Spleen (tissue), 11 donors: ENCODE data around the gene NSL1. TPM values are rescaled to one million over a fixed set of nuclear protein-coding genes. Genes with fewer than 3 reads are reported as not detected.

ENCODE experiments used
- DNase-seq: peaks from one replicate; pipeline ENCODE4 v3.0.0-alpha.2; 2020
- H3K27ac ChIP-seq, 8 donors: fragments of 200-600 bp; sonication (generic) in 7 of 8; 1 replicate in 4 of 8; 2 replicates in 4 of 8; pipeline versions ENCODE4 v1.5.0 to v1.8.0; 2016 to 2021; ENCODE audit warnings: inconsistent platforms in 4 of 8, mild to moderate bottlenecking in 4 of 8, moderate library complexity in 1 of 8
- H3K27me3 ChIP-seq, 7 donors: fragments of 200-600 bp; sonication (generic) in 6 of 7; replicated peaks in 1 of 7; 1 replicate in 4 of 7; 2 replicates in 3 of 7; pipeline versions ENCODE4 v1.5.0 to v1.8.0; 2016 to 2021; ENCODE audit warnings: inconsistent platforms in 3 of 7, mild to moderate bottlenecking in 1 of 7
- H3K36me3 ChIP-seq, 6 donors: fragments of 200-600 bp; sonication (generic) in 5 of 6; 1 replicate in 4 of 6; 2 replicates in 2 of 6; pipeline versions ENCODE4 v1.5.0 to v1.8.0; 2016 to 2021; ENCODE audit warnings: inconsistent platforms in 2 of 6
- H3K4me1 ChIP-seq, 6 donors: fragments of 200-600 bp; sonication (generic) in 5 of 6; 1 replicate in 3 of 6; 2 replicates in 3 of 6; pipeline versions ENCODE4 v1.5.0 to v1.8.0; 2016 to 2021; ENCODE audit warnings: inconsistent platforms in 3 of 6
- H3K4me3 ChIP-seq, 8 donors: fragments of 200-600 bp; sonication (generic) in 7 of 8; 1 replicate in 4 of 8; 2 replicates in 4 of 8; pipeline versions ENCODE4 v1.5.0 to v1.8.0; 2016 to 2021; ENCODE audit warnings: inconsistent platforms in 4 of 8, mild to moderate bottlenecking in 4 of 8, moderate library complexity in 2 of 8
- H3K9me3 ChIP-seq, 8 donors: fragments of 200-600 bp; sonication (generic) in 7 of 8; 1 replicate in 4 of 8; 2 replicates in 4 of 8; pipeline versions ENCODE4 v1.5.0 to v1.8.0; 2016 to 2021; ENCODE audit warnings: inconsistent platforms in 4 of 8
- CTCF ChIP-seq, 11 experiments: fragments of 200-600 bp in 7 of 11; fragments of 450-650 bp in 4 of 11; sonication (generic) in 4 of 11; IDR thresholded peaks in 8 of 11; conservative IDR thresholded peaks in 3 of 11; 1 replicate in 7 of 11; 2 replicates in 4 of 11; pipeline versions ENCODE4 v1.4.0 to v1.8.0; 2016 to 2021; ENCODE audit warnings: antibody characterized with exemption in 11 of 11, inconsistent platforms in 4 of 11, mild to moderate bottlenecking in 1 of 11
- POLR2A ChIP-seq, 3 donors: fragments of 450-650 bp; IDR thresholded peaks; one replicate each; pipeline ENCODE4 v1.5.1; 2017; ENCODE audit warnings: antibody characterized with exemption in 3 of 3, mild to moderate bottlenecking in 1 of 3
- POLR2AphosphoS5 ChIP-seq, 3 donors: sonication (generic); formaldehyde crosslinking; IDR thresholded peaks; one replicate each; pipeline ENCODE4 v1.5.1; 2017; ENCODE audit warnings: antibody characterized with exemption in 3 of 3
- WGBS, 5 donors: extraction: QIAGEN DNeasy Blood & Tissue Kit in 3 of 5; methylation state at CpG; one replicate each; pipeline versions ENCODE4 v1.1.5 to v1.1.7; 2013 to 2018; 5-methylcytosine and 5-hydroxymethylcytosine counted together
- intact Hi-C: fragments of 100-400 bp; cut with DNase I; formaldehyde crosslinking; loops from one replicate; pipeline ENCODE4 v1.15.0; 2023; ENCODE audit warnings: low total_unique reads
- polyA plus RNA-seq, 3 donors: library from polyadenylated mRNA; stranded (reverse); fragments of 200-250 nt; gene quantifications; one replicate each; pipeline ENCODE4 v1.2.1, GENCODE V29; 2013
- total RNA-seq, 7 donors: library from RNA; depleted of rRNA in 3 of 7; stranded (reverse); fragments of >200 nt in 3 of 7; fragmentation: NEBNext Ultra II Directional in 4 of 7; extraction: Animal tissue kit (Norgen Biotek cat#: 25700) in 4 of 7; gene quantifications; one replicate each; pipeline versions ENCODE4 v1.1.0 to v1.2.1, GENCODE V29; 2016 to 2021
- donor health status: healthy with polysubstance abuse.
- donor health status: DM: no; HTN: no; CAD: no; lungs with moderate emphysema.
- donor health status: DM: no; HTN: no; CAD: no.
- donor health status: Bipolar disorder and iron deficiency.
- donor health status: healthy.
- donor health status: DM: no; HTN: no; CAD: no.
- donor health status: DM: yes; HTN: yes; CAD: no.

NSL1 gene
- total and polyA plus RNA-seq, 10 donors = 16.4 to 92.3 (median 38.2) TPM

- TF ChIP-seq POLR2A (IDR thresholded peaks at IDR 0.05) = no peak
- no peak for DNase-seq
- peaks cover 33 to 66% (median 53%) of the 10 kb centered on the region in 6 donors for H3K4me1 ChIP-seq
- H3K4me3 ChIP-seq = peak overlapping the region in 1 of 8 donors; percentile 23
- intact Hi-C loops = no loop called here
- WGBS, 5 donors = 30 to 50% (median 31%) methylated on average over 8 of the region's 8 CpGs
- H3K27me3 ChIP-seq = no peaks in the 10 kb centered on the region
- peaks cover 0 to 21% (median 0%) of the 10 kb centered on the region in 6 donors for H3K36me3 ChIP-seq
- H3K9me3 ChIP-seq = no peaks in the 10 kb centered on the region
- peak overlapping the region in 7 of 8 donors; percentile 74 to 86 (median 79) for H3K27ac ChIP-seq
These were observed 37.4 kb downstream of the NSL1 start for GRCh38 chr1:212754193-212754592.

- Histone ChIP-seq H3K9me3 (no peaks in the 10 kb centered on the region), H3K27me3 (no peaks in the 10 kb centered on the region), H3K4me1 (peaks cover 33 to 62% (median 53%) of the 10 kb centered on the region in 6 donors), H3K4me3 (no peak overlapping the region), H3K27ac (peak overlapping the region in 7 of 8 donors; percentile 74 to 86 (median 79)), H3K36me3 (peaks cover 0 to 21% (median 0%) of the 10 kb centered on the region in 6 donors)
- TF ChIP-seq POLR2A (IDR thresholded peaks at IDR 0.05) (no peak), POLR2AphosphoS5 (IDR thresholded peaks at IDR 0.05) (no peak), CTCF (IDR thresholded peaks at IDR 0.05 in 8 of 11, conservative IDR thresholded peaks at IDR 0.05 in 3 of 11) (no peak)
- no peak for DNase-seq
- intact Hi-C loops = no loop called here
These were observed 37.8 kb downstream of the NSL1 start for GRCh38 chr1:212753749-212754148.

GRCh38 chr1:212752934-212753497, 38.6 kb downstream of the NSL1 start:
- H3K36me3 ChIP-seq = peaks cover 0 to 20% (median 0%) of the 10 kb centered on the region in 6 donors
- peak overlapping the region in 3 of 8 donors; percentile 8 to 42 (median 29) for H3K4me3 ChIP-seq
- H3K27me3 ChIP-seq = no peaks in the 10 kb centered on the region
- TF ChIP-seq POLR2A (IDR thresholded peaks at IDR 0.05) (no peak), CTCF (IDR thresholded peaks at IDR 0.05 in 8 of 11, conservative IDR thresholded peaks at IDR 0.05 in 3 of 11) (no peak), POLR2AphosphoS5 (IDR thresholded peaks at IDR 0.05) (no peak)
- DNase-seq = no peak
- H3K9me3 ChIP-seq = no peaks in the 10 kb centered on the region
- WGBS, 5 donors = 27 to 45% (median 37%) methylated on average over 3 of the region's 3 CpGs
- intact Hi-C loops = no loop called here
- H3K4me1 ChIP-seq = peaks cover 33 to 62% (median 53%) of the 10 kb centered on the region in 6 donors
- H3K27ac ChIP-seq = peak overlapping the region; percentile 60 to 86 (median 78)

GRCh38 chr1:212752252-212752933, 39.2 kb downstream of the NSL1 start:
- peak overlapping the region in 3 of 8 donors; percentile 8 to 42 (median 29) for H3K4me3 ChIP-seq
- intact Hi-C loops = no loop called here

More at GRCh38 chr1:212752252-212752933, 39.2 kb downstream of the NSL1 start:
- H3K4me1 ChIP-seq = peaks cover 33 to 62% (median 53%) of the 10 kb centered on the region in 6 donors
- no peaks in the 10 kb centered on the region for H3K27me3 ChIP-seq
- H3K36me3 ChIP-seq = peaks cover 0 to 14% (median 0%) of the 10 kb centered on the region in 6 donors
- no peaks in the 10 kb centered on the region for H3K9me3 ChIP-seq
- TF ChIP-seq POLR2A (IDR thresholded peaks at IDR 0.05) (no peak), POLR2AphosphoS5 (IDR thresholded peaks at IDR 0.05) (no peak), CTCF (IDR thresholded peaks at IDR 0.05 in 8 of 11, conservative IDR thresholded peaks at IDR 0.05 in 3 of 11) (no peak)
- DNase-seq = no peak
- peak overlapping the region; percentile 60 to 86 (median 78) for H3K27ac ChIP-seq
- 53 to 83% (median 68%) methylated on average over 3 of the region's 3 CpGs for WGBS, 5 donors
